Stimulated activated CD8-positive, alpha-beta memory T cell treated with anti-CD3 and anti-CD28 coated beads, Interleukin-2, amount 100 ng/mL, for 48 hours (primary cell): ENCODE measurements around the gene HES1.

Experiments
- DNase-seq, 2 donors: peaks; one replicate each; pipeline ENCODE4 v3.0.0-alpha.2; 2020; ENCODE audit warnings: low read depth in 2 of 2

Gene HES1

DNA sequence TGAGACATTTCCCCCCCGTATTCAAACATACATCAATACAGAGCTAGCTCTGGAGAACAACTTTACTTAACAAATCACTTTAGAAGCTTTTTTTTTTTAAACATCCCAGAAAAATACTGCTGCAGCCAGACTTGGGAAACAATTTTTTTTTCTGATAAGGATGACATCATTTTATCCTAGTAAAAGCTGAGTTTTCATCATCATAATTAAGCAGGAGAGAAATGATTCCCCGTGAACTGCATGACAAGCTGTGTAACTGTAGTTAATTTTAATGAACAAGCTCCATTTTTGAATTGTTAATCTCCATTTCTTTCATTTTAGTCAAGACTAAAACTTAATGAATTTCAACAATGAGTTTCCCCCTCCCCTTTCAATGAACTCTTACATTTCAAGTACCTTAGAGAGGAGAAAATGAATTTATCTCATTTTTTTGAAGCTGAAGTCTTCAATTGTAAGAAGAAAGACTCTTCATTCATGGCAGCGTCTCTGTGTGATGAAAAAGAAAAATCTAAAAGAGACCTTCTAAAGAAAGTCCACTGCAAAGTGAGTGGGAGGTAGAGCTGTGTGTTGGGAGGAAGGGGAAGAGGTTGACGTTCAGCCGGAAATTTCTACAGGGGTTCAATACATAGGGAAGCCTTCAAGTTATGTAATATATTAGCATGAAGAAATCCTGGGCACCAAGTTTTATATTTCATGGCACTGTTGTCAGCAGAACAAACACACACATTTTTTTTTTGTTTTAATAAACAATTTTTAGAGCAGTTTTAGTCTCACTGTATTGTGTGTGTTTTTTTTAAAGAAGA is 31.7 kb downstream of the HES1 start:
- no peak for DNase-seq

DNA sequence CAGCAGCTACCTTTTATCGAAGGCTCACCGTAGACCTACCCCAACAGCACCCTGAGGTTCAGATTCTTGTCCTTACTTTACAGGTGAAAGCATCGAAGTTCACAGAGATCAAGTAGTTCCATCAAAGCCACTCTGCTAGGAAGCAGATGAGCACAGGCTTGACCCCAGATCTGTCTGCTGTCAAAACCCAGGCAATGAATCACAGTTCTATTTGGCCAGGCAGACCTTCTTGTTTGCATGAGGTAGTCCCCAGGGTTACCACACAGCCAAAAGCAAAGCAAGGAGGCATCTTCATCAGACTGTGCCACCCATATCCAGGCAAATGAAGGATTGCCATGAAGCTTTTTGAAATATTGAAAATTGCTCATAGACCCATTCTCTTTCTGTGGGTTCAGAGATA is 33.0 kb downstream of the HES1 start:
- no peak for DNase-seq

DNA sequence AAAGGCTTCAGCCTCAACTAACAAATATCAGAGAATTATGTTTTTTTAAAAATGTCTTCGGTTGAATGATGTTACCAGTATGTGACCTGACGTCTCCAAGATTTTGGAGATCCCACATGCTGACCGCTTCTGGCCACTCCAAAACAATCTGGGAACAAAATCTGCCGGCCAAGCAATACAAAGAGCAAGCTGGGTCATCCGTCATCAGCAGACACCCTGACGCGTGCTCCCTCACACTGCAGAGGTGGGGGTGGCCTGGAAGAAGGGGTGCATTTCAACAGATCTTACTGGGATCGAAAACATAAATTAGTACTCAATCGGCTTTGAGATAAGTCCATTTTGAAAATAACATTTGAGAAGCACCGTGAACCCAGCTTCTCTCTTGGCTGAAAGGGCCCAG is 33.6 kb downstream of the HES1 start:
- no peak for DNase-seq

DNA sequence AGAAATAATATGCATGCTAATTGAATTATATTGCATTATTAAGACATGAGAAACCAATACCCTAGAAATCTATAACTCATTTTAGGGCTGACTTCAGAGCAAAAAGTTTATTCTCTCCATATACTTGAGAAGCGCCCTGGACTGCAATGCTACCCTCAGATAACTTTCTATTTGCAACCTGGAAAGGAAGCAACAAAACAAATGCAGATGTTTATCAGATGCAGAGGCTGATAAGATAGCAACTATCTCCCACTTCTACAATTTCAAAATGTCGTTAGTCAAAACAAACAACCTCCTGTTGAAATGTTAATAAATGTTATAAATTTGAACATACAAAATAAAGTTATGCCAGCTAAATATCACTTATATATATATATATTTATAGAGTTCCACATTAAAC is 34.8 kb downstream of the HES1 start:
- DNase-seq, result no peak

DNA sequence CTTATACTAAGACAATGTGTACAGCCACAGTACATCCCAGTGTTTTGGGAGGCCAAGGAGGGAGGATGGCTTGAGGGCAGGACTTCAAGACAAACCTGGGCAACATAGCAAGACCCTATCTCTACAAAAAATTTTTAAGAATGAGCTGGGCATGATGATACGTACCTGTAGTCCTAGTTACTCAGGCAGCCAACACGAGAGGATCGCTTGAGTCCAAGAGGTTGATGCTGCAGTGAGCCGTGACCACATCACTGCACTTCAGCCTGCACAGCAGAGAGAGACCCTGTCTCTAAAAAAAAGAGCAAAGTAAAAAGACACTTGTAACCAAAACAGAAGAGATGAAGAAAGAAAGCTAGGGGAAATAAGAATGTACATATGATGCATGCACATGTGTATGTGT is 38.5 kb downstream of the HES1 start:
- no peak for DNase-seq

DNA sequence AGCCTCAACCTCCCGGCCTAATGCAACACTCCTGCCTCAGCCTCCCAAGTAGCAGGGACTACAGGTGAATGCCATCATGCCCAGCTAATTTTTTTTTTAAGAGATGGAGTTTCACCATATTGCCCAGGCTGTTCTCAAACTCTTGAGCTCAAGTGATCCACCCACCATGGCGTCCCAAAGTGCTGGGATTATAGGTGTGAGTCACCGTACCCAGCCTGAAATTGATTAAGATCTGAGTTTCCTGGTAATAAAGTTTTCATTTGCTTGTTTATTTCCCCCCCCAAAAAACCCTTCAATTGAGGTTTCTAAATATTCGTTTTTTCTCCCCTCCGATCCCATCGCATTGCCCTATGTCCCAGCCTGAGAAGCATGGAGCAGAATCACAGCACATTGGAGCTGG is 39.0 kb downstream of the HES1 start:
- no peak for DNase-seq

DNA sequence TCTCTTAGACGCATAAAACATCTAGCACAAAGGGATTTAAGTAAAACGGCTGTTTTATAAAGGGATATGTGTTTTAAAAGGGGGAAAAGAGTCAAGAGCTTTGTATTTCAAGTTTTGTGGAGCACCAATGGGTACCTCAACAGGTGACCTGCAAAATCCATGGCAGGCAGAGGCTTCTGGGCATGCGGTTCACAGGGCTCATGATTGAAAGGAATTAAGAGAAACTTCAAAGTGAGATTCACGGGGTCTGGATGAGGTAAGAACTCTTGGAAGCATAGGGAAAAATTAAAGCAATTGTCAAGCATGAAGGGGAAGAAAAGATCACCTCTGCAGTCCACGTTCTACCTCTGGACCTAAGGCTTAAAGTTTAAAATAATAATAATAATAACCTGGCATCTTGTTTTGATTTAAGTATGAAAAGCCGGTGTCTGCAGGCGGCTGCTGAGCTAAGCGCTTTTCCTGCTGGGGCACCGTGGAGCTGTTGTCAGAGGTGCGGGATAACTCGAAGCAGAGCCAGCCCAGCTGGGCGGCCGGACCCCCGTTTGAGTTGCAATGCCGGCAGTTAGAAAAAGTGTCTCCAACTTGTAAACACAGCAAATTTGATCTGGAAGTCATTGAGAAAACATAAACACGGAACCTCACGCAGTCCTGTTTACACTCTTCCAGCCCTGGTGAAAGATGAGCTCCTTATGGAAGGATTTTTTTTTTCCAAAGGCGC is 40.5 kb downstream of the HES1 start:
- DNase-seq, result no peak

DNA sequence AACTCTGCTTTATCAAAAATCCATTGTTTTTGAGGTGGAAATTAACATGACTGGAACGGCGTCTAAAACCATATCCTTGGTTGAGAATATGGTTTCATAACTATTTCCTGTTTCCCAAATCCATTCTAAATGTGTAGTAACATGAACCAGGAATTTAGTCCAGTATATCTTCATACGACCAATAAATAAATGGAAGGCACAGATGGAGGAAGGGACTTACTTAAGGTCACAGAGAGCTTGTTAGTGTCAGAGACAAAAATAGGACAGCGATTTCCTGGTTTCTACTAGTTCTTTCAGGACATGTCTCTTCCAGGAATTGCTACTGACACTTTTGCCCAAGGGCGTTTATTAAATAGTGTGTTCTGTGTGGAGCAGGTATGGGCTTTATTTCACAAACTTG is 41.2 kb downstream of the HES1 start:
- DNase-seq, result no peak

DNA sequence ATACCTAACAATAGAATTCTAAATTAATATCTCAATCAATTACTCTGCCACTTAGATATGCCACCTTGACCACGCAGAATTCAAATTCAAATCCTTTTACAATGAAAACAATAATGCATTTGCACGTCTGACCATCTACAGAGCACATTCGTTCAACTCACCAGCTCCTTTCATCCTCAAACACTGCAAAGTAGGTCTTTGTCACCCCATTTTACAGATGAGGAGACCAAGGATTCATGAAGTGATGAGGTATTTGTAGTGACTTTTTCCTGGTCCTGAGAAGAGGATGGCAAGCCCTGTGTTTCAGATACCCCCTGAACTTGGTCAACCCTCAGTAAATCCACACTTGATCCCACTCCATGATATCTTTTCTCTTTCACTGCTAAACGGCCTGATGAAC is 42.2 kb downstream of the HES1 start:
- DNase-seq, result no peak

DNA sequence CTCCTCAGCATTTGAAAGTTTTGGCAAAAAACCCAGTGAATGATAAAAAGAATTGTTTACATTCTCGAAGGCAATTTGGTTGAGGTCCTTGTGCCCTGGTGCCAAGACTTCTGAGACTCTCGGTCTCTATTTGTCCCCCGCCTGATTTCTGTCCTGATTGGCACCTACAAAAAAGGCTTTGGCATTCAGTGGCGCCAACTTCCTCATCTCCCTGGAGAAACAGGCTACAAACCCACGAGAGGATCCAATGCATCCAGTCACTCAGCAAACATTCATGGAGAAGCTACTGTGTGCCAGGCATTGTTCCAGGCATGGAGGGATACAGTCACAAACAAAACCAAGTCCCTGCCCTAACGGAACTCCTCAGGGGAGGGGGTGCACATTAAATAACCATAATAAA is 42.7 kb downstream of the HES1 start:
- no peak for DNase-seq

DNA sequence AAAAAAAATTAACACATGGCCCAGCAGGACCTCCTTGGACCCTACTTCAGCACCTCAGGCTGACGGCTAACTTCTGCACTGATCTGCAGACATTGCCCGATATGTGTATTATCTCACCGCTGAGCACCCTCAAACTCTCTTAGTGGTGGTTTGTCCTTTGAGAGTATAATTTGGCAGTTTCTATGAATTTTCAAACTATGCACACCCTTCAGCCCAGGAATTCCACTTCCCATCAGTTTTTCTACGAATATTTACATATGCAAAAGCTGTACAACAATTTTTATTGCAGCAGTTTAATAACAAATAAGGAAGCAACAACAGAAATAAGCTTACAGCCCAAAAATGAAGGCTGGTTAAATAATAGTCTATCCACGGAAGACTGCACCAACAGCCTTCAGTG is 44.6 kb downstream of the HES1 start:
- no peak for DNase-seq

DNA sequence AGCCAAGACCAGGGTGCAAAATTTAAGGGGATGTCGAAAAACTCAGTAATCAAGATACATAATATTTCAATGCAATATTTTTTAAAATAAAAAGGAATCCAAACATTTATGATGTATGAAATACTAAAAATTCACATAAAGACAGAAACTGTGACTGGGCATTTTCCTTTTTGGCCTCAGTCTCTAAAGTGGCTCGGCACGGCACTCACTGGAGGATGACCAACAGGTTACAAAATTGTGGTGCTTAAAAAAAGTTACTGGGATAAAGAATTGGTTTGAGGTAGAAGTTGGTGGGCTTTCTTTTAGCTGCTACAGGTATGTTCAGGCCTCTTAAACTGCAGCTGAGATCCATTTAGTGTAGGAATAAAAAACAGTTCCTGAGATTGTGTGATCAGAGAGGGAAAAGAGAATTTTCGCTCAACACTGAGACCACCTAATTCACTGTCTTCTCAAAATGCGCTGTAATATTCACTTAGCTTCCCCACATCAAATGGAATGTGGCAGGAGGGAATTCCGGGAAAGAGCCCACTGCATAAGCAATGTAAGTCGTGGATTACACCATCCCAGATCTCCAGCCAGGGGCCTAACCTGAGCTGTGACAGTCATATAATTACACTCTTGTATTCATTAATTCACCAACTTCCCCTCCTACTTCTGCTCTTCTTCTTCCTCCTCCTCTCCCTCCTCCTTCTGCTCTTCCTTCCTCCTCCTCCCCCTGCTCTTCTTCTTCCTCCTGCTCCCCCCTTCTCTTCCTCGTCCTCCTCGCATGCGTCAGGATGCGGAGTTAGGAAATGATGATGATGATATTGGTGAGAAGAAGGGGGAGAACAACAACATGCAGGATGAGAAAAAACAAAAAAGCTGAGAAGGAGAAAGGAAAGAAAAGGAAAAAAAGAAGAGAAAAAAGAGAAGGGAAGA is 45.9 kb downstream of the HES1 start:
- DNase-seq, result no peak

DNA sequence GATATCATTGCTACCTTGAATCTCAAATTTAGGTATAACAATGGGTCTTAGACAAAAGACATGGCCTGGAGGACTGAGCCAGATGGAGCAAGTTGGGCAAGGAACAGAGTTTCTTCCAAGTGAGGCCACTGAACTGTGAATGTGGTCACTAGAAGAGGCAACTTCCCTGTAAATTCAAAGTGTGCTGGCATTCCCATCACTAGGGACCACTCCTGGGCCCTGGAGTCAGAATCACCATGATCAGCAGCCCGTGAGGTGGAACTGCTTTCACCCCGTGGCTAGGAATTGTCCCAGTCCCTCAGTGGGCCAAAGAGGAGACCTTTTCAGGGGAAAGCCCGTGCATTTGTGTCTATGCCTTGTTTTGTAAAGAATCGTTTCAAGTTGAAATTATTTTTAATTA is 47.3 kb downstream of the HES1 start:
- DNase-seq, result no peak

DNA sequence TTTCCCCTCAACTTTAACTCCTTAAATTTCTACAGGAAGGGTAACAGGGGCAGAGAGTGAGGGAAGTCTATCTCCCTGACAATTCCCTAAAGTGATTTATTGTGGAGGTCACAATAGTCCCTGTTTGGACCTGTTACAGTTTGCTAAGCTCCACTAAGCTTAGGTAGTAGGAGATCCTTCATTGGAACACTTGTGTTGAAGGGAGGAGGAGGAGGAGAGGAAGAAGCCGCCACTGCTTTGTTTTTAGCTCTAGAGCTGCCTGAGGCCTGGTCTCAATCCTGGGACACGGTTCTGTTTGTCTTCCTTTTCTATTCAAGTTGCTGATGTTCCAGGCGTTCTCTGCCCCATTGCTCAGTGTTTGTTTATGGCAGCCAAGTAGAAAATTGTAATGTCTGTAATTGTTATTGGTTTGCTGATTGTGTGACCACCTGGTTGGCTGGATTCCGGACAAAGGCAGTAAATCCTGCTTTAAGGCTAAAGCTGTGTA is 48.4 kb downstream of the HES1 start:
- no peak for DNase-seq

DNA sequence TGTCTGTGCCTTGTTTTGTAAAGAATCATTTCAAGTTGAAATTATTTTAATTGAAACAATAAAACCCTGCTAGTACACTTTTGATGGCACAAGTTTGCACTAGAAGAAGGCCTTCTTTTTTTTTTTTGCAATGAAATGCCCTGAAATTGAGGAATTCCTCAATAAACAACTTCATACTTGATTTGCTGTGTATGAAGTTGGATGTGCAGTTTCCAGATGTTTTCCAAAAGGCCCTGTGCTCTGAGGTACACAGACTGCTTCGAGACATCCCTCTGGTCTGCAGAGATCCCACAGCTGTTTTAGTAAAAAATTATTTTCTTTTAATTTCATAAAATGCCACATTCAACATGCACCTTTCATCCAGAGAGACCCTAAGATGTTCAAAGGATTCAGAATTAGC is 48.9 kb downstream of the HES1 start:
- no peak for DNase-seq

DNA sequence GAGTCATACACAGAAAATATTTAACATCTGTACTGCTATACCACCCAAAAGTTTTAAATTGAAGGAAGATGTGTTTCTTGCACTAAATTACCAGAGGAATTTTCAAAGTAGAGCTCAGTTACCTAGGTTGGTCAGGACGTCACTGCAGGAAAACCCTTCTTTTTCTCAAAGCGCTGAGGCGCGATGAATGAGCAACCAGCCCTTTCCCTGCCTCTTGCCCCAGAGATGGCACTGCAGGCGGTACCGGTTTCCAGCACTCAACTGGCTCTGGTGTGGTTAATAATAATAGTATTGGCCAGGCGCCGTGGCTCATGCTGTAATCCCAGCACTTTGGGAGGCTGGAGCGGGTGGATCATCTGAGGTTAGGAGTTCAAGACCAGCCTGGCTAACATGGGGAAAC is 49.3 kb downstream of the HES1 start:
- DNase-seq, result no peak

DNA sequence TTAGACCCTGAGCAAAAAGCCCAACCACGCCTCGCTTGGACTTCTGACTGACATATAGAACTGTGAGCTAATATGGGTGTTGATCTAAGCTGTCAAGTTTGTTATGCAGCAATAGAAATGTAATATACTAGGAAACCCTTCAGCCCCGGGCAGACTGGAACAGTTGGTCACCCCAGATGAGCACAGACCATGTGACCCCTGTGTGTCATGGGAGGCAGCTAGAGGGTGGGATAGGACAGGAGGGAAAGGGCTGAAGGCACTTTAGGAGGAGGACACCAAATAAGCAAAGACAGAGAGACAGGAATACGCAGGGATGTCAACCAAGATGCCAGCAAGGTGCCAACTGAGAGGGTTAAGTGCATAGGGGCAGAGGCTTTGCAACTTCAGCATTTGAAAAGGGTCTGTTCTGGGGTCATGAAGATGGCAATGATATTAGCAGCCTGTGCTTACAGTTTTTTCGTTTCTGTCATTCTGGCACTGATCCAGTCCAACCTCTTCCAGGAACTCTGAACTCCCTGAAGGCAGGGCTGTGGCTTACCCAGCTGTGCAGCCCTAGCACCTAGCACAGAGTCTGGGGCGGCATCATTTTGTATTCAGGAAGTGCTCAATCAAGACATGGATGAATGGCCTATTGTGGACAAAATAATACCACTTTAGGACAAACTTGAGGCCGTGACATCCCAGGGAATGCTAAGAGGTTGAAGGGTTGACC is 51.4 kb downstream of the HES1 start:
- DNase-seq, result no peak
